Lower leg skin (tissue), 4 donors: ENCODE data around the gene NPS. TPM values are rescaled to one million over a fixed set of nuclear protein-coding genes. Genes with fewer than 3 reads are reported as not detected.

Source experiments
- DNase-seq, 2 donors: peaks; one replicate each; pipeline ENCODE4 v3.0.0-alpha.2; 2019; ENCODE audit warnings: low spot score in 2 of 2
- H3K4me3 ChIP-seq: fragments of 200-600 bp; sonication (generic); 2 replicates; pipeline ENCODE4 v1.5.1; 2017; ENCODE audit warnings: mild to moderate bottlenecking, low read depth; ENCODE audit not compliant: poor library complexity, severe bottlenecking
- POLR2A ChIP-seq, 2 donors: fragments of 450-650 bp; IDR thresholded peaks; one replicate each; pipeline ENCODE4 v1.6.1; 2016 to 2017; ENCODE audit warnings: antibody characterized with exemption in 2 of 2, mild to moderate bottlenecking in 1 of 2, moderate library complexity in 1 of 2
- WGBS, 2 donors: methylation state at CpG; one replicate each; pipeline ENCODE4 v1.1.5; 2018; 5-methylcytosine and 5-hydroxymethylcytosine counted together
- intact Hi-C: fragments of 100-400 bp; cut with DNase I; formaldehyde crosslinking; loops from one replicate; pipeline ENCODE4 v1.15.0; 2023; ENCODE audit warnings: low total_unique reads
- total RNA-seq, 4 donors: library from RNA; depleted of rRNA; stranded (reverse); fragments of >200 nt; gene quantifications; one replicate each; pipeline ENCODE4 v1.1.0, GENCODE V29; 2016
- TF ChIP-seq, protein P1 (sequence below), 3 donors: fragments of 450-650 bp; IDR thresholded peaks; one replicate each; pipeline ENCODE4 v1.5.1; 2016; ENCODE audit warnings: antibody characterized with exemption in 3 of 3, mild to moderate bottlenecking in 3 of 3, moderate library complexity in 2 of 3

NPS gene
- total RNA-seq, 4 donors from 2014 or later: not detected

DNA sequence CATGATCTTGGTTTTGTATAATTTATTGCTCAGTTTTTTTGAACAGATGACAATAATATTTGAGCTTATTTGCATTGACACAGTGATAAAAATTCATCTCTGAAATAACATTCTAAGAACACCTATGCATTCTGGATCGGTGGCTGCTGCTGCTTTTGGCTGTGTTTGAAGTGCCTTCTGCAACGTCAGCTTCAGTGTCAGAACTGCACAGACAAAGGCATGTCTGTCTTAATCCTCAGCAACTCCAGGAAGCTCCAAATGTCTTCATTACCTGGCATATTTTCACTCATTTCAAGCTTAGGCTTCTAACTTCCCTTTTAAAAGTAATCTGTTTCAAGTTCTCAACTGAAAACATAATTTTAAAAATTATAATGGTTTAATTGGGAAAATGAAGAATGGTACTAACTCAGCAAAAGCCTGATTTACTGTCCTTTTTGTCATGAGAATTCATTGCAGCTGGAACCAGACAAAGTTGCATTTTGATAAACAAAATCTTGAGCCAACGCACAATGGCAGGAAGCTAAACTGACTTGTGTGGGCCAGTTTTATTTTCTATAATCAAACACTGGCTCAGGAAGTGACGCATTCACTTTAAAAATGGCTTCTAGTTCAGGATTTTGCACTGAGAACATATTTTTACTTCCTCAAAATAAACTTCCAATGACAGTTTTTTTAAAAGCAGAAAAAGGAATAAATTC is 38.7 kb downstream of the NPS start:
- 27 to 32% methylated on average over 4 of the region's 4 CpGs for WGBS, 2 donors
- TF ChIP-seq POLR2A (IDR thresholded peaks at IDR 0.05): no peak
- TF ChIP-seq, protein P1, sequence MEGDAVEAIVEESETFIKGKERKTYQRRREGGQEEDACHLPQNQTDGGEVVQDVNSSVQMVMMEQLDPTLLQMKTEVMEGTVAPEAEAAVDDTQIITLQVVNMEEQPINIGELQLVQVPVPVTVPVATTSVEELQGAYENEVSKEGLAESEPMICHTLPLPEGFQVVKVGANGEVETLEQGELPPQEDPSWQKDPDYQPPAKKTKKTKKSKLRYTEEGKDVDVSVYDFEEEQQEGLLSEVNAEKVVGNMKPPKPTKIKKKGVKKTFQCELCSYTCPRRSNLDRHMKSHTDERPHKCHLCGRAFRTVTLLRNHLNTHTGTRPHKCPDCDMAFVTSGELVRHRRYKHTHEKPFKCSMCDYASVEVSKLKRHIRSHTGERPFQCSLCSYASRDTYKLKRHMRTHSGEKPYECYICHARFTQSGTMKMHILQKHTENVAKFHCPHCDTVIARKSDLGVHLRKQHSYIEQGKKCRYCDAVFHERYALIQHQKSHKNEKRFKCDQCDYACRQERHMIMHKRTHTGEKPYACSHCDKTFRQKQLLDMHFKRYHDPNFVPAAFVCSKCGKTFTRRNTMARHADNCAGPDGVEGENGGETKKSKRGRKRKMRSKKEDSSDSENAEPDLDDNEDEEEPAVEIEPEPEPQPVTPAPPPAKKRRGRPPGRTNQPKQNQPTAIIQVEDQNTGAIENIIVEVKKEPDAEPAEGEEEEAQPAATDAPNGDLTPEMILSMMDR (IDR thresholded peaks at IDR 0.05): no peak
- intact Hi-C loops: no loop called here
- no peak for DNase-seq
- H3K4me3 ChIP-seq: no peak overlapping the region

DNA sequence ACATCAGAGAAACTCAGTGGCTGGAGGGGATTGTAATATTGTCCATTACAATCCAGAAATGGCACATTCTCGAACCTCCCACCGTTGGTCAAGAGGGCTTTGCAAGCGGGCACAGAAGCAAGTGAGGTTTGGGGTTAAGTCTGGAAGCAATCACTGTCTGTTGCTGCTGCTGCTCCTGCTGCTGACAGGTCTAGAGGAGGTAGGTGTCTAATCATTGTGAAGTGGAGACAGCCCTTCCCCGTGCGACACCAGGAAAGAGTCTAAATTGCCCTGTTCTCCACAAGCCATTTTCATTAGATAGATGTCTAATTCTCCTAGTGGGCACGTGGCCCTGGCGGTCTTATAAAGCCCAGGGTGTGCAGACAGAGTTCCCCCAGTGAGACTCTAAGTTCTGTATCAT is 43.5 kb downstream of the NPS start:
- no peak for DNase-seq
- H3K4me3 ChIP-seq: no peak overlapping the region
- TF ChIP-seq, protein P1 (IDR thresholded peaks at IDR 0.05): no peak
- TF ChIP-seq POLR2A (IDR thresholded peaks at IDR 0.05): no peak
- 79 to 81% methylated on average over 7 of the region's 7 CpGs for WGBS, 2 donors
- intact Hi-C loops: no loop called here

DNA sequence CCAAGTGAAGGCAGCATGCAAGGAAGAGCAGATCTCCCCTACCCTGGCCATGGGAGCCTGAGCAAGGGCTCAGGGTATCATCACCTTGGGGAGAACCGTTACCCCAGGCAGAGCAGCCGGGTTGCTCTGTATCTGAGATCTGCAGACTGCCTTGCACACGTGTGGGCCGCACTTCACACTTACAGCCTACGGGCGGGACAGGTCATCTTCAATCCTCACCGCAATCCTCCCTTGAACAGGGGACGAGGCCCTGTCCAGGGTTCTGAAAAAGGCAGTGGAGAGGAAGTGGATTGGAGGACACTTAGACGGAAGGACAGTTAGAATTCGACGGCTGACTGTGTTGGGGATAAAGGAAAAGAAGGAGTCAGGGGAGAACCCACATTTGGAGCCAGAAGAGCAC is 51.4 kb downstream of the NPS start:
- intact Hi-C loops: no loop called here
- no peak overlapping the region for H3K4me3 ChIP-seq
- TF ChIP-seq POLR2A (IDR thresholded peaks at IDR 0.05): no peak
- TF ChIP-seq, protein P1 (IDR thresholded peaks at IDR 0.05): no peak
- WGBS, 2 donors: 38% methylated on average over 11 of the region's 11 CpGs
- no peak for DNase-seq

Other genes with a start within 250 kb of the NPS start
- gene FOXI2, start 187.9 kb downstream of the NPS start, total RNA-seq: 1 to 10 TPM in 1 of 4 donors, under 1 TPM in 3; 0.11 to 2.4 (median 0.37) TPM